GM19023 (cell line): Measurements from ENCODE around the gene EFTUD2.

Experiments
- ATAC-seq: cut with Tn5 transposase; IDR thresholded peaks from one replicate; pipeline ENCODE4 v1.9.1; 2021; ENCODE audit warnings: mild to moderate bottlenecking, moderate library complexity; ENCODE audit not compliant: unreplicated experiment

Gene EFTUD2

DNA sequence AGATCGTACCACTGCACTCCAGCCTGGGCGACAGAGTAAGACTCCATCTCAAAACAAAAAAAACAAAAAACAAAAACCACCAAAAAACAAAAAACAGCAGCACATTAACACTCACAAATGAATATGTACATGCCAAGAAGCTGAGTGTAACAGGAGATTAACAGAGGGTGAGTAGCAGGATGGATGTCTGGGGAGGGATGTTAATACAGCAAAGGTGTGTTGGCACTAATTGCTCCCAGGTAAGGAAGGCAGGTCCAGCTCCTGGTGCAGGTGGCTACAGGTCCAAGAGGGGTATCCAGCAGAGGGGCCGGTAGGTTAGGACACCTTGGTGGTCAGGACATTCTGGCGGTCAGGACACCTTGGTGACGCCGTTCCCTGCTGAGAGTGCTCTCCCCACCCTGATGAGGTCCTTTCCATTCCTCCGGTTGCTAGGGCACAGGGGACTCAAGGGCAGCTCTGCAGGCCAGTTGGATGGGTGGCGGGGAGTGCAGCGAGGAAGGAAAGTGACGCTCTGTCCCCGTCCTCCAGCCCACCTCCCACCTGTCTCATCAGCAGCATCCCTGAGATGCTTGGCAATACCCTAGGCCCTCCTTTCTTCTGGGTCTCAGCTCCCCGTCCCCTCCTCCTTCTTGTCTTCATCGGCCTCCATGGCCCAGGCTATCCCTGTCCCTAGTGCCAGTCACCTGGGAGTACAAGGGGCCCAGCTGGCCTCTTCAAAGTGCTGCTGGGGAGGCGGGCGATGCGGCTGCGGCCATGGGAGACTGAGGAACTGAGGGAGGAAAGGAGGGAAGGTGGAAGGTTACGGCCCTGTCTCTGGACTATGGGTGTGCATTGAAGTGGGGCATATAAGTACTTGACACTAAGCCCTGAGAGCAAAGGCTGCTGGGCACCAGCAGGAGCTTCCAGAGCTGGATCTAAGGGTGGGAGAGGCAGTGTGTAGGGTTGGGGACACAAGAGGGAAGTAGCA lies 26.8 kb upstream of the EFTUD2 start:
- ATAC-seq: no peak

DNA sequence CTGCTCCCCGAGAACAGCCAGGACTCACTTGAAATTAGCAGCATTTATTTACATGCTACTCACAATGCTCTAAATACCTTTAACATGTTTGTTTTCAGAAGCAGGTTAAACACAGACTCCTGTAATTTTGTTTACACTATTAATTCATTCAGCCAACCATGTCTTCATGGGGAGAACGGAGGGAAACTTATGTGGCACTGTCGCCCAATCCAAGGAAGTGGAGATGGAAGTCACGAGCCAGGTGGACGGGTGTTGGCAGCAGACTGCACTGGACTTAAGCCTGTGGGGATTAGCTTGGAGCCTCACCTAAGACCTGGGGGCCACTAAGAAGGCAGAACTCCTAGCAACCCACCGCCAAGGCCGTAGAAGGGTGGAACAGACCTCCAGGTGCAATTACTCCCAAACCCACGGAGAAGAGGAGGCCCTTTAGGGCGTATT lies 24.9 kb upstream of the EFTUD2 start:
- ATAC-seq: no peak

DNA sequence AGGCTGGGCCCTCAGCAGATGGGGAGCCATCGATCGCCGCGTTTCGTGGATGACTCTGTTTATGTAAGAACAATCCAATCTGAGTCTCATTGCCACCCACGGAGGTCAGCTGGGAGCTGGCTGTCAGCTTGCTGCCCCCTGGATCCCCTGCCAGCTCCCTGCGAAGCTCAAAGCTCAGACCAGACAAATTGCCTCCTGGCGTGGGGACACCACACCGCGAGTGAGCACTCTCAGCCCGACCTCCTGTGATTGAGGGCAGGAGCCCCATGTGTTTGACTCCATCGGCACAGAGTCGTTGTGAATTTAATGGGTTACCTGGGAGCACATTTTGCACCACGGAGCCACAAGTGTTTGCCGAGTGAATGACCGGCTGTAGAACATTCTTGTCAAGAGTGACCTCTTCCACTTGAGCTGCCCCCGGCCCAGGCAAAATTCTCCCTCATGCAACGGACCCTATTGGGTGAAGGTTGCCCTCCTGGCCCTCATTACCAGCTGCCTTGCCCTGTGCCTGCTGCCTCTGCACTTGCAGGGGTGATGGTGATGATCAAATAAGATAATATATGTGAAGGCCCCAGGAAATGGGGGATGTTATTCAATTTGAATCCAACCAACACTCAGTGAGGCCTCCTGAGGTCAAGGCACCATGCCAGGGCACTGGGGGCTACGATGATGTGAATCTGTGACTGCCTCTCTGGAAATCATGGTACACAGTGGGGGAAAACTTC lies 23.7 kb upstream of the EFTUD2 start:
- ATAC-seq: no peak

GRCh38 chr17:44922136-44922535 lies 22.9 kb upstream of the EFTUD2 start:
- no peak for ATAC-seq

DNA sequence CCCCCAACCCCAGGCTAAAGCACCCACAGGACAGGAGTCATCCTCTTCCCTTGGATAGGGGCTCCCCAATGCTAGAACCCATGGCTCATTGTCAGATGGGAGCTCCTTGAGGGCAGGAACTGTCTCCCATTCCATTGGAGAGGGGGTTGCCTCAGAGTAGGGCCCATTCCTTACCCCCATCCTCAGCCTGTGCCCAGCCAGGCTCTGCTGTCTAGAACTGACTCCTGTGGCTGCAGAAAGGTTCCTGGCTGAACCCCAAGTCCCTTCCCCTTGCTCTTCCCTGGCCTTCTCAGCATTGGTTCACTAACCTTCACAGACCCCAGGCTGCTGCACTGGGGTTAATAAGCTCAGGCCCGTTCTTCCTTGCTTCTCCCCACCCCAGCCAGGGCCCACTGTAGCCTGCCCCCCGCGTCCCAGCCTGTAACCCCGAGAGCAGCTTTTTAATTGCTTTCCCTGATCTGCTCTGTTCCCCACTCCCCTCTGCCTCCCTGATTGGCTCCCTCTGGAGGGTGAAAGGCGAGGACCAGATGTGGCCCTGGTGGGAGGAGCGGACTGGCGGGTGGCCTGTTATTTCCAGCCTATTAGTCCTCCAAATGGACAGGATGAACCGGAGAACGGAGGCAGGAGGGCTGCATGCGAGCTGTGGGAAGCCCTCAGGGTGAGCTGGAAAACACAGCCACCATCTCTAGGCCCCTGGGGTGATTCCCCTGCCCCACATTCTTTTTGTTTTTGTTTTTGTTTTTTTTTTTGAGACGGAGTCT lies 22.1 kb upstream of the EFTUD2 start:
- ATAC-seq: no peak

GRCh38 chr17:44920565-44920940 lies 21.3 kb upstream of the EFTUD2 start:
- ATAC-seq: no peak

- peak; percentile 79 for ATAC-seq
Observed at GRCh38 chr17:44919885-44920564, 20.8 kb upstream of the EFTUD2 start.

- no peak for ATAC-seq
Observed at GRCh38 chr17:44919411-44919810, 20.2 kb upstream of the EFTUD2 start.

- no peak for ATAC-seq
Observed at GRCh38 chr17:44918006-44918405, 18.8 kb upstream of the EFTUD2 start.

DNA sequence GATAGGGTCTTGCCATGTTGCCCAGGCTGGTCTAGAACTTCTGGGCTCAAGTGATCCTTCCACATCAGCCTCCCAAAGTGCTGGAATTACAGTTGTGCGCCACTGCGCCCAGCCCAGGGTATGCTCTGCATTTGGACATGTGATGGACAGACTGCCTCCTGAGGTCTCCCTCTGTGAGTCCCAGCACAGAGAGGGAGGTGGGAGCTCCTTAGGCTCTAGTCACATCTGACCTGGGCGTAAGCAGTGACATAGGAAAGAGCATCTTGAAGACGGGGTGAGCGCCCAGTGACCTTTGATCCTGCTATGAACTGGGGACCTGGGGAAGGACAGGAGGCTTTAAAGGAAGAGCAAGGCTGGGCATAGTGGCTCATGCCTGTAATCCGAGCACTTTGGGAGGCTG lies 18.2 kb upstream of the EFTUD2 start:
- no peak for ATAC-seq

DNA sequence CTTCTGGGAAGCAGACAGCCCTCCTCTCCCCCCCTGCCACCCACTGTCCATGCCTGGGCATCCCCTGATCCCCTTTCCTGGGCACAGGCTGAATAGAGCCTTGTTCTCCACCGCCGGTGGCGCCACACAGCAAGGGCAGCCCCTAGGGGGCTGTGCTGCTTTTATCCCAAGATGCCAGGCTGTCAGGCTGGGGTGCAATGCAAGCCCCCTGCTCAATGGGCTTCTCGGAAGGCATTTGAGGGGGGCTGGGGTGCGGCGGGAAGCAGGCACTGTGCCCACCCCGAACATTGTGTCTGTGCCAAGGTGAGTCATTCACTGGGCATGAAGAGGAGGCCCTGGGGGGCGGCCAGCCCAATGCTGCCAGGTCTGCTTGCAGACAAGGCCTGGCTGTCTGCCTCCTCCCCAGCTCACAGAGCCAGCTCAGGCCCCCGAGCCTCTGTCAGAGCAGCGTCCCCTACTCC lies 17.6 kb upstream of the EFTUD2 start:
- no peak for ATAC-seq

GRCh38 chr17:44915862-44916780 lies 16.9 kb upstream of the EFTUD2 start:
- ATAC-seq: no peak

- ATAC-seq: no peak
Observed at GRCh38 chr17:44915321-44915726, 16.1 kb upstream of the EFTUD2 start, which contains the start of gene GFAP. GFAP (minus strand) TSS chr17:44915500; CDS start chr17:44915486, 14 bp downstream.

- no peak for ATAC-seq
Observed at GRCh38 chr17:44914698-44915271, 15.5 kb upstream of the EFTUD2 start.

DNA sequence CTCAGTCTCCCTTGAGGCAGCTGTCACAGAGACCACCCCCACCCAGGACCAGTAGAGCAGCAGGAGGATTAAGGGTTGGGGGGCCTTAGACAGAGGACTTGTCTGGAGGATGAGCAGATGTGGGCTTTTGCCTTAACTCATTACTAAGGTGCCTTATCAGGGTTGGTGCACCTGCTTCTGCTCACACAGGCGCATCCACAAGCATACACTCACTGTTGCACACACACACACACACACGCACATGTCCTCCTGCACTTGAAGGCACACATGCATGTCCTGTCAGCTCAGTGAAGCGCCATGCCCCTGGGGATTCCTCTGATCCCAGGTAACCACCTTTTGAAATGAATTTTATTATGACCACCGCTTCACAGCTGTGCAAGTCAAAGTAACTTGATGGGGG lies 14.9 kb upstream of the EFTUD2 start:
- ATAC-seq: no peak

DNA sequence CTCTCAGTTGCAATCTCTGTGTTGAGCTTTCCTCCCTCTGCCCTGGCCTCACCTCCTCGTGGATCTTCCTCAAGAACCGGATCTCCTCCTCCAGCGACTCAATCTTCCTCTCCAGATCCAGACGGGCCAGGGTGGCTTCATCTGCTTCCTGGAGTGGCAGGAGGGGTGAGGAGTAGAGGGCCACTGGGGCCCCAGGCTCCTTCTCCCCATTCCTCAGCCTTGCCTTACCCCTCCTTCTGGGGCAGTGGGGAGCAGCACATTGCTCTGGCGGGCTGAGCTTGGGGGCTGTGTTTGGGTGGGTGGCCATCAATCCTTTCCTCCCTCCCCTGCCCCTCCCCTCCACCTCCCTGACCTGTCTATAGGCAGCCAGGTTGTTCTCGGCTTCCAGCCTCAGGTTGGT lies 14.4 kb upstream of the EFTUD2 start:
- no peak for ATAC-seq

DNA sequence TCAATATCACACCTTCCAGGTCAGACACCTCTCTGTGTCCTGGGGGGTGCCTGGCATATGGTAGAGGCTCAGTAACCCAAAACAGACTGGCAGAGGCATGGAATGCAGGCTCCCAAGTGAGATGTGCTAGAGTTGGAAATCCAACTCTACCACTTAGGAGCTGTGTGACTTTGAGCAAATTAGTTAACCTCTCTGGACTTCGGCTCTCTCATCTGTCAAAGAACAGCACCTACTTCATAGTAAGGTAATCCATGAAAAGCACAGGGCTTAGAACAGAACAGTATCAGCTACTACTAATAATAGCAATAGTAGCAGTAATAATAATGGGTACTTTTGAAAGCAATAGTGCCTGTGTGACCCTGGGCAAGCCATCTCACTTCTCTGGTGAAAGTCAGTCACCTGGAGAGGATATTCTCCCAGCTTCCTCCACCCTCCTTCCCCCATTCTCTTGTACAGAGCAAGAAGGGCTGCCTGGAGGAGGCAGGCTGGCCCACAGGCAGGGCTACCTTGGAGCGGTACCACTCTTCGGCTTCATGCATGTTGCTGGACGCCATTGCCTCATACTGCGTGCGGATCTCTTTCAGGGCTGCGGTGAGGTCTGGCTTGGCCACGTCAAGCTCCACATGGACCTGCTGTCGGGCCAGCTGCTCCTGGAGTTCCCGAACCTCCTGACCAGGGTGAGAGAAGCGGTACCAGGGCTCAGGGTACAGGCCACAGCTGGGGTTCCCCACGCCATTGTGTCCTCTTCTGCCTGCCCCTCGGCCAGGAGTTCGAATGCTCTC lies 13.7 kb upstream of the EFTUD2 start:
- ATAC-seq: no peak
